IPS DF 4.7 (cell line): ENCODE data around the gene ATP6V0A1.
"Not testable (repeated sequence)": the region's sequence is repeated elsewhere in the genome, so short reads cannot be mapped to it uniquely, and the experiment has no call there.

Experiments used
- DNase-seq: peaks from one replicate; pipeline ENCODE4 v3.0.0-alpha.2; 2013; ENCODE audit warnings: low spot score; ENCODE audit errors: extremely low read depth

ATP6V0A1 gene

GRCh38 chr17:42436391-42436790 lies 22.3 kb upstream of the ATP6V0A1 start:
- no peak for DNase-seq

- DNase-seq: no peak
Observed at GRCh38 chr17:42438600-42439567, 19.8 kb upstream of the ATP6V0A1 start.

- no peak for DNase-seq
Observed at GRCh38 chr17:42441371-42442195, 17.1 kb upstream of the ATP6V0A1 start.

- no peak for DNase-seq
Observed at GRCh38 chr17:42442196-42442565, 16.5 kb upstream of the ATP6V0A1 start.

- not testable (repeated sequence) for DNase-seq
Observed at GRCh38 chr17:42449176-42449575, 9.5 kb upstream of the ATP6V0A1 start.

- not testable (repeated sequence) for DNase-seq
Observed at GRCh38 chr17:42449838-42450237, 8.8 kb upstream of the ATP6V0A1 start.

GRCh38 chr17:42451270-42451669 lies 7.4 kb upstream of the ATP6V0A1 start:
- not testable (repeated sequence) for DNase-seq

GRCh38 chr17:42453439-42453838 lies 5.2 kb upstream of the ATP6V0A1 start:
- no peak for DNase-seq

GRCh38 chr17:42454987-42455386 lies 3.7 kb upstream of the ATP6V0A1 start:
- not testable (repeated sequence) for DNase-seq

GRCh38 chr17:42456223-42457106 lies 2.2 kb upstream of the ATP6V0A1 start:
- DNase-seq: no peak

GRCh38 chr17:42457107-42457792 lies 1.4 kb upstream of the ATP6V0A1 start:
- DNase-seq: no peak

GRCh38 chr17:42459256-42459800 lies 650 bp downstream of the ATP6V0A1 start:
- DNase-seq: no peak

- DNase-seq: no peak
Observed at GRCh38 chr17:42459801-42460281, 1.2 kb downstream of the ATP6V0A1 start.

GRCh38 chr17:42460371-42460770 lies 1.7 kb downstream of the ATP6V0A1 start:
- DNase-seq: no peak

GRCh38 chr17:42463976-42464400 lies 5.3 kb downstream of the ATP6V0A1 start:
- DNase-seq: no peak

- no peak for DNase-seq
Observed at GRCh38 chr17:42467889-42468288, 9.2 kb downstream of the ATP6V0A1 start.

GRCh38 chr17:42472709-42473521 lies 14.2 kb downstream of the ATP6V0A1 start:
- DNase-seq: no peak

- DNase-seq: no peak
Observed at GRCh38 chr17:42474276-42474675, 15.6 kb downstream of the ATP6V0A1 start.

- no peak for DNase-seq
Observed at GRCh38 chr17:42475121-42475520, 16.4 kb downstream of the ATP6V0A1 start.
